Loucy (cell line): ENCODE measurements around the gene CTCFL.

Experiments used
- EZH2phosphoT487 ChIP-seq: fragments of 200-600 bp; IDR thresholded peaks from 2 replicates; pipeline ENCODE4 v1.6.1; 2018; ENCODE audit warnings: antibody characterized with exemption, mild to moderate bottlenecking, moderate library complexity, borderline replicate concordance
- TF ChIP-seq, protein P1 (sequence below): fragments of 200-600 bp; sonication (generic); conservative IDR thresholded peaks from 2 replicates; pipeline ENCODE4 v1.5.1; 2014; ENCODE audit warnings: mild to moderate bottlenecking, antibody characterized with exemption, low read length

DNA sequence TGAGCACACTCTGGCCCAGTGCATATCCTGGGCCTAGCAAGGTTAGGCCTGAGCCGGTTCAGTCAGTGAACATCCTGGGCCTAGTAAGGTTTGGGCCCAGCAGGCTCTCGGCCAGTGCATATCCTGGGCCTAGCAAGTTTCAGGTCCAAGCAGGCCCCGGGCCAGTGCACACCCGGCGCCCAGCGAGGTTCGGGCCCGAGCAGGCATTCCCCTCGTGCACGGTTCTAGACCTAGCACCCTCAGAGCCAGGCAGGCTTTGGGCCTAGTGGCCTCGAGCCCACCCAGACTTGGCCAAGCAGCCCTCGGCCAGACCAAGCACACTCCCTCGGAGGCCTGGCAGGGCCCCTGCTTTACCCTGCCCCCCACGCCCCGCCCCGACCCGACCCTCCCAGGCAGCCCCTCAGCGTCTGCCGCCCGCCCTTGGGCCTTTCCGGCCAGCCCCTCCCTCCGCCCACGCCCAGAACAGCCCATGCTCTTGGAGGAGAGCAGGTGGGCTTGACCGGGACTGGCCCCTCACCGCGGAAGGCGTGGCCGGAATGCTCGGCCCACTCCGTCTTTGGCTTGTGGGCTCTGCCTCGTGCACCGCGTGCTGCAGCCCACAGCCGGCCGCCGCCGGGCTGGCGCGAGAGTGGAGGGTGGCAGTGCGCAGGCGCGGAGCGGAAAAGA, at the start of gene CTCFL:
- TF ChIP-seq, protein P1, sequence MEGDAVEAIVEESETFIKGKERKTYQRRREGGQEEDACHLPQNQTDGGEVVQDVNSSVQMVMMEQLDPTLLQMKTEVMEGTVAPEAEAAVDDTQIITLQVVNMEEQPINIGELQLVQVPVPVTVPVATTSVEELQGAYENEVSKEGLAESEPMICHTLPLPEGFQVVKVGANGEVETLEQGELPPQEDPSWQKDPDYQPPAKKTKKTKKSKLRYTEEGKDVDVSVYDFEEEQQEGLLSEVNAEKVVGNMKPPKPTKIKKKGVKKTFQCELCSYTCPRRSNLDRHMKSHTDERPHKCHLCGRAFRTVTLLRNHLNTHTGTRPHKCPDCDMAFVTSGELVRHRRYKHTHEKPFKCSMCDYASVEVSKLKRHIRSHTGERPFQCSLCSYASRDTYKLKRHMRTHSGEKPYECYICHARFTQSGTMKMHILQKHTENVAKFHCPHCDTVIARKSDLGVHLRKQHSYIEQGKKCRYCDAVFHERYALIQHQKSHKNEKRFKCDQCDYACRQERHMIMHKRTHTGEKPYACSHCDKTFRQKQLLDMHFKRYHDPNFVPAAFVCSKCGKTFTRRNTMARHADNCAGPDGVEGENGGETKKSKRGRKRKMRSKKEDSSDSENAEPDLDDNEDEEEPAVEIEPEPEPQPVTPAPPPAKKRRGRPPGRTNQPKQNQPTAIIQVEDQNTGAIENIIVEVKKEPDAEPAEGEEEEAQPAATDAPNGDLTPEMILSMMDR = no peak
- TF ChIP-seq EZH2phosphoT487 = no peak
